Left renal cortex interstitium (tissue), 4 donors: ENCODE measurements around the gene ATP6AP1. TPM values are rescaled to one million over a fixed set of nuclear protein-coding genes. Genes with fewer than 3 reads are reported as not detected.
A peak's percentile ranks its signal among the peaks of the same experiment; 100 is the strongest.
"Not testable (repeated sequence)": the region's sequence is repeated elsewhere in the genome, so short reads cannot be mapped to it uniquely, and the experiment has no call there.

ENCODE experiments used
- DNase-seq, 4 donors: peaks; one replicate each; pipeline ENCODE4 v3.0.0-alpha.2; 2013; ENCODE audit warnings: low read depth in 4 of 4, low spot score in 2 of 4, missing footprints in 1 of 4
- polyA plus RNA-seq, 4 donors: library from polyadenylated mRNA; unstranded; fragments of 120-200 nt; gene quantifications; one replicate each; pipeline ENCODE4 v1.2.1, GENCODE V29; 2013; ENCODE audit not compliant: insufficient read length in 4 of 4

The ATP6AP1 gene
- 100 to 1,000 TPM; 142 to 176 (median 157) TPM for polyA plus RNA-seq

DNA sequence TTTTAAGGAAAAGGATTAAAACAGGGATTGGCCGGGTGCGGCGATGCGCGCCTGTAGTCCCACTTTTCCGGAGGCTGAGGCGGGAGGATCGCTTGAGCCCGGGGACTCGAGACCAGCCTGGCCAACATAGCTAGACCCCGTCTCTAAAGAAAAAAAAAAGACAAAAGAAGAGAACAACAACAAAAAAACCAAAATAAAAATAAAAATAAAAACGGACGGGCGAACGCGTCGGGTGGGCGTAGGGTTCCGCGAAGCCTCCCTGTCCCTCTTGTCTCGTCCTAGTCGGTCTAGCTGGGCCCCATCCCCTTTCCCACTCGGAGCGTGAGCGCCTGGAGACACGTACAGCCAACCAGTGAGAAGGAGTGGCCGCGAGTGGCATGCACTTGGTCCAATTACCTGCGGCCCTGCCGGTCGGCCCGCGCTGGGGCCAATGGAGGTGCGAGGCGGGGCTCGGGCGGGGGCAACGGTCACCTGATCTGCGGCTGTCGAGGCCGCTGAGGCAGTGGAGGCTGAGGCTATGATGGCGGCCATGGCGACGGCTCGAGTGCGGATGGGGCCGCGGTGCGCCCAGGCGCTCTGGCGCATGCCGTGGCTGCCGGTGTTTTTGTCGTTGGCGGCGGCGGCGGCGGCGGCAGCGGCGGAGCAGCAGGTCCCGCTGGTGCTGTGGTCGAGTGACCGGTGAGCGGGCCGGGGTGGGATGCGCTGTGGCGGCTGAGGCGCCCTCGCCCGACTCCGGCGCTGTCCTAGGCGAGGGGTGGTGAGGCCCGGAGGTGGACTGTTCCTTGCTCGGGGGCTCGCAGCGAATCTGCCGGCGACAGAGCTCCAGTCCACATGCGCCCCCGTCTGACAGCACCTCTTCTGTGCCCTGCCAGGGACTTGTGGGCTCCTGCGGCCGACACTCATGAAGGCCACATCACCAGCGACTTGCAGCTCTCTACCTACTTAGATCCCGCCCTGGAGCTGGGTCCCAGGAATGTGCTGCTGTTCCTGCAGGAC is at the start of gene ATP6AP1:
Gene ATP6AP1, plus strand, starts transcription at position 502 of the 996 bp plus-strand sequence. Its CDS starts 16 bp downstream, at position 518.
- peak in 2 of 4 donors; percentile 73 to 81 for DNase-seq

GRCh38 chrX:154378799-154379568 is 49.5 kb upstream of the ATP6AP1 start, which contains the start of gene EMD:
Gene EMD (plus strand): TSS chrX:154379295. CDS start chrX:154379485, 190 bp downstream.
- peak; percentile 77 to 93 (median 86) for DNase-seq

DNA sequence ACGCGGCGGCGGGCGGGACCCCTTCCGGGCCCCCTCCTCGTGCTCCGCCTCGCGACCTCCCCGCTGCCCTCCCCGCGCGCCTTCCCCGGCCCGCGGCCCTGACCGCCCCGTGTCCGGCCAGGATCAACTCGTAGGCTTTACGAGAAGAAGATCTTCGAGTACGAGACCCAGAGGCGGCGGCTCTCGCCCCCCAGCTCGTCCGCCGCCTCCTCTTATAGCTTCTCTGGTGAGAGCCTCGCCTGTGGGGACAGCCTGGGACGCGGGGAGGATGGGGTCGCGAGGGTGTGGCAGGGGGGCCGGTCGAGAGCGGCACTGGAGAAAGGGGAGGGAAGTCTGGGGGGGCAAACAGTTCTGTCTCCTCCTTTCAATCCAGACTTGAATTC is 48.9 kb upstream of the ATP6AP1 start:
- DNase-seq, result no peak

- no peak for DNase-seq
Measured at GRCh38 chrX:154380153-154380552, 48.3 kb upstream of the ATP6AP1 start.

DNA sequence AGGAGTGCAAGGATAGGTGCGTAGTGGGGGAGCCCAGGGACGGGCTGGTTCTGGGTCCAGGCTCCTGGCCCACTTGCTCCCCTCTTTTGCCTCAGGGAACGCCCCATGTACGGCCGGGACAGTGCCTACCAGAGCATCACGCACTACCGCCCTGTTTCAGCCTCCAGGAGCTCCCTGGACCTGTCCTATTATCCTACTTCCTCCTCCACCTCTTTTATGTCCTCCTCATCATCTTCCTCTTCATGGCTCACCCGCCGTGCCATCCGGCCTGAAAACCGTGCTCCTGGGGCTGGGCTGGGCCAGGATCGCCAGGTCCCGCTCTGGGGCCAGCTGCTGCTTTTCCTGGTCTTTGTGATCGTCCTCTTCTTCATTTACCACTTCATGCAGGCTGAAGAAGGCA is 47.7 kb upstream of the ATP6AP1 start:
- DNase-seq, result no peak

GRCh38 chrX:154381271-154381670 is 47.2 kb upstream of the ATP6AP1 start:
- no peak for DNase-seq

GRCh38 chrX:154382483-154383069 is 45.9 kb upstream of the ATP6AP1 start:
- no peak for DNase-seq

DNA sequence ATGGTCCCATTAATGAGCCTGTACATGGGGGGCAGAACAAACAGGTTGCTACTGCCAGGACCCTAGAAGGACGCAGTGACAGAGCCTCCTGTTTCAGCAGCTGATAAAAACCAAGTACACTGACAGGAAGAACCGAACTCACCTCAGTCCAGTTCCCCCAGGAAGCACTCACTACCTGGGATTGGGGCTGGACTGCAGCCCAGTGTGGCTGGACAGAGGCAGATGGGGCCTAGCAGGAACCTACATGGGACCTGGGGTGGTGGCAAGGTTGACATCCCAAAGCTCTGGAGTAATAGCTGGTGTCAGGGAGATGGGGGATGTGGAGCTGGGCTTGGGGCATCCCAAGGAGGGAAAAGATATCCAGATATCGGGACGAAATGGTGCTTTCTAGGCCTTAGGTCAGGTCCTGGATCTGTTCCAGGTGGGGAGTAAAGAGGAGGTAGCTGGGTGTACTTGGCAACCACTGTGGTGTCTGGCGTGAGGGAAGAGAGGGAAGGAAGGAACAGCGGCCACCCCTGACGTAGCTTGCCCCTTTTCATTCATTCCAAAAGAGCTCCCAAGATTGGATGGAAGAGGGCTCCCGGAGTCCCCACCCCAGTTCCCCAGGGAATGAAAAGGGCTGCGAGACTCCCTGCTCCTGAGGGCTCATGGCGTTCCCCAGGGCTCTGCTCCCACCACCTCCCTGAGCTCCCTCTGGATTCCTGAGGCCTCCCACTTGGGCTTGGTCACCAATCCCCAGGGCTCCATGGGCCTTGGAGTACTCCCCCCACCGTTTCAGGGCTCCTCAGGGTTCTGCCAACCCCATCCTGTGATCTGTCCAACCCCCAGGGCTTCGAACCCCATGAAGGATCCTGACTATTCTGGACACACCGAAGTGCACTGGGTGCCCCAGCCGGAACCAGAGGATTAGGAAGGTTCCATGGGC is 44.9 kb upstream of the ATP6AP1 start:
- no peak for DNase-seq

DNA sequence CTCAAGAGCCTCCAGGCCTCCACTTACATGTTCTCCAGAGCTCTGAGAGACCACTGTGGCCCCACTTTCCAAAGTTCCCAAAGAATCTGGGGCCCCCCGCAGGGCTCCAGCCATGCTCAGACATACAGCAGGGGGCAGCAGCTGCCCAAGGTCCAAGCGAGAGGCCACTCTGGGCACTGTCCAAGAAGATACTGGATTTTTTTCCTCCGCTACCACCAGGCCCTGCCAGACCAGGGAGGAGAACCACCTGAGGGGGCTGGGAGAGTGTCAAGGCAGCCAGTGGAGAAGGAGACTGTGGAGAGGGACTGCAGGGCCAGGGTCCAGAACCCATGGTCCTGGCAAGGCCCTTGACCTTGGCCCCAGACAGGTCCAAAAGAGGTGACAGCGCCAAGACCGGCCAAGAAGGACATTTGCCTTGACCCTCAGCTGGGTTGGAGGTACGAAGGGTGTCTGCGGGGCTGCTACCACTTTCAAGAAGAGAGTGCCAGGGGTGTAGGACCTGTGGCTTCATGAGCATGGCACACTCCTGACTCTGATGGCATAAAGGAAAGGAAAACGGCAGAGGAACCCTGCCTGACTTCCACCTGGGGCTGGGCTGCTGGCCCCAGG is 44.1 kb upstream of the ATP6AP1 start:
- DNase-seq, result no peak

- not testable (repeated sequence) for DNase-seq
Measured at GRCh38 chrX:154388094-154388493, 40.4 kb upstream of the ATP6AP1 start.

- not testable (repeated sequence) for DNase-seq
Measured at GRCh38 chrX:154388649-154389048, 39.8 kb upstream of the ATP6AP1 start.

- not testable (repeated sequence) for DNase-seq
Measured at GRCh38 chrX:154389812-154390747, 38.4 kb upstream of the ATP6AP1 start.

GRCh38 chrX:154396363-154396762 is 32.1 kb upstream of the ATP6AP1 start:
- not testable (repeated sequence) for DNase-seq

GRCh38 chrX:154396973-154397887 is 31.2 kb upstream of the ATP6AP1 start:
- DNase-seq, result no peak

GRCh38 chrX:154397888-154398667 is 30.4 kb upstream of the ATP6AP1 start, which contains the start of gene RPL10:
Gene RPL10 (plus strand): TSS chrX:154398377. CDS start chrX:154398520, 143 bp downstream.
- DNase-seq, result peak; percentile 70 to 88 (median 80)
